IPS-15b (cell line): ENCODE results near the gene SDHAF4.

ENCODE experiments used
- H3K27me3 ChIP-seq: one replicate; pipeline ENCODE4 v1.6.1; 2013; ENCODE audit warnings: low read length; ENCODE audit not compliant: control insufficient read depth, insufficient read depth
- H3K36me3 ChIP-seq: one replicate; pipeline ENCODE4 v1.6.1; 2013; ENCODE audit warnings: low read length; ENCODE audit not compliant: control insufficient read depth, insufficient read depth
- H3K4me1 ChIP-seq: one replicate; pipeline ENCODE4 v1.6.1; 2013; ENCODE audit warnings: mild to moderate bottlenecking, low read length; ENCODE audit not compliant: control insufficient read depth, insufficient read depth
- H3K4me3 ChIP-seq: one replicate; pipeline ENCODE4 v1.5.1; 2013; ENCODE audit warnings: low read depth, low read length
- H3K9ac ChIP-seq: one replicate; pipeline ENCODE4 v1.6.1; 2013; ENCODE audit warnings: low read depth, mild to moderate bottlenecking, low read length
- H3K9me3 ChIP-seq: one replicate; pipeline ENCODE4 v1.6.1; 2013; ENCODE audit warnings: mild to moderate bottlenecking, low read length; ENCODE audit not compliant: control insufficient read depth, insufficient read depth

Gene SDHAF4

DNA sequence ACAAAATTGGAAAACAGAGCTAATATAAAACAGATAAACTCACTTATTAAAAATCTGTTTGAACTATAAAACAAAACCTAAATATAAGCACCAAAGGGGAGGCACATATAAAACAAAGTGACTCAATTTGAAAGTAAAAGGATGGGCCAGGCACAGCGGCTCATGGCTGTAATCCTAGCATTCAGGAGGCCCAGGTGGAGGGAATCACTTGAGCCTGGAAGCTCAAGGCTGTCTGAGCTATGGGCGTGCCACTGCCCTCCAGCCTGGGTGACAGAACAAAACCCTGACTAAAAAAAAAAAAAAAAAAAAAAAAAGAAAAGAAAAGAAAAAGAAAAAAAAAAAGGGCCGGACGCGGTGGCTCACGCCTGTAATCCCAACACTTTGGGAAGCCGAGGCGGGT, 69.9 kb downstream of the SDHAF4 start:
- H3K27me3 ChIP-seq: no peaks in the 10 kb centered on the region
- no peaks in the 10 kb centered on the region for H3K4me1 ChIP-seq
- no peaks in the 10 kb centered on the region for H3K9me3 ChIP-seq
- no peak overlapping the region for H3K4me3 ChIP-seq
- no peak overlapping the region for H3K9ac ChIP-seq
- H3K36me3 ChIP-seq: no peaks in the 10 kb centered on the region

DNA sequence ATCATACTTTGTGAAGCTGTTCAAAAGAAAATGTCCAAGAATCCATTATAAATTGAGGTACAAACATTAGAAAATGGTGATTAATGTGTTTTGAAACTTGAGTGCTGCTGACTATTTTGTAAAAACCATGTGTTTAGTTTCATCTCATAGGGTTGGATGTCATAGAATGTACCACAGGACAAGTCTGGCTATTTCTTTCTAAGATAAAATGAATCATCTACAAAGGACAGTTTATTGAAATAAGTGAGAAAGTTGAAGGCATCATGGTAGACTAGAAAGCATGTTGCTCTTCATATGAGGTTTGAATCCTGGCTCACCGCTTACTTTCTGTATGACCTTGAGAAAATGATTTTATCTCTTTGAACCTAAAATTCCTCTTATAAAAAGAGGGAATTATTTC, 71.7 kb downstream of the SDHAF4 start:
- Histone ChIP-seq H3K9me3 (no peaks in the 10 kb centered on the region), H3K4me3 (no peak overlapping the region), H3K4me1 (no peaks in the 10 kb centered on the region), H3K27me3 (no peaks in the 10 kb centered on the region), H3K36me3 (no peaks in the 10 kb centered on the region), H3K9ac (no peak overlapping the region)
